ENCODE measurements around the gene STK11IP. TPM values are rescaled to one million over a fixed set of nuclear protein-coding genes. Genes with fewer than 3 reads are reported as not detected.

The STK11IP gene
- total and polyA plus RNA-seq, 2 of the 4 experiments (the other 2 are of a cell fraction): 14.5 to 19.7 TPM

GRCh38 chr2:219598308-219599078, 836 bp downstream of the STK11IP start:
- BruUV-seq (replicated peaks): TSS peak; percentile 65
- Histone ChIP-seq H4K5ac (ENCODE audit: low read depth, low read length) (peak overlapping the region; percentile 96), H2AFZ (replicated peaks; ENCODE audit: low read length, poor library complexity) (peak overlapping the region; percentile 91), H2AK9ac (replicated peaks; ENCODE audit: low read depth, low read length, poor library complexity) (peak overlapping the region; percentile 97), H3K27me3 (ENCODE audit: control insufficient read depth, insufficient read depth, low read length) (no peaks in the 10 kb centered on the region), H3K36me3 (ENCODE audit: control insufficient read depth, insufficient read depth, low read length) (peaks cover 14% of the 10 kb centered on the region), H3K18ac (ENCODE audit: low read depth, low read length) (peak overlapping the region; percentile 64), H4K20me1 (ENCODE audit: insufficient read depth, low read length) (no peaks in the 10 kb centered on the region), H3K9ac (ENCODE audit: low read depth, low read length) (peak overlapping the region; percentile 72), H2BK5ac (ENCODE audit: low read depth, low read length, poor library complexity, severe bottlenecking) (peak overlapping the region; percentile 69), H3K4me2 (ENCODE audit: low read depth, low read length) (peak overlapping the region; percentile 93), H3K4ac (ENCODE audit: low read depth, low read length) (peak overlapping the region; percentile 97), H3K27ac (ENCODE audit: insufficient read depth, low read length) (peak overlapping the region; percentile 58), H3K23ac (ENCODE audit: low read depth, low read length) (peak overlapping the region; percentile 78), H3K9me1 (ENCODE audit: insufficient read depth, low read length) (peaks cover 6% of the 10 kb centered on the region; the same call in 1 of the 2 replicates), H2AK5ac (ENCODE audit: low read depth, low read length) (peak overlapping the region; percentile 81), H2BK15ac (ENCODE audit: low read depth, low read length) (peak overlapping the region; percentile 86; the same call in 2 of the 3 replicates), H3K56ac (ENCODE audit: extremely low read depth, insufficient read depth, low read length) (peak overlapping the region; percentile 88), H3K4me3 (ENCODE audit: insufficient read depth, low read depth, low read length) (peak overlapping the region; percentile 63), H2BK20ac (ENCODE audit: low read depth, low read length) (peak overlapping the region; percentile 48; the same call in 1 of the 2 replicates), H3K9me3 (ENCODE audit: control insufficient read depth, insufficient read depth, low read length) (no peaks in the 10 kb centered on the region), H3K4me1 (ENCODE audit: control insufficient read depth, insufficient read depth, low read length) (peaks cover 2% of the 10 kb centered on the region), H2BK120ac (ENCODE audit: low read depth, low read length) (peak overlapping the region; percentile 84), H4K91ac (ENCODE audit: insufficient read depth, low read depth, low read length) (peak overlapping the region; percentile 91), H4K8ac (ENCODE audit: low read depth in 2 of 2, low read length in 2 of 2) (peak overlapping the region; percentile 99 to 100), H3K14ac (replicated peaks; ENCODE audit: low read depth, low read length) (peak overlapping the region; percentile 96), H3K79me1 (ENCODE audit: low read depth in 1 of 2, low read length in 2 of 2) (peaks cover 9 to 14% of the 10 kb centered on the region in 2 experiments)
- TF ChIP-seq CEBPB (IDR thresholded peaks at IDR 0.05; ENCODE audit: low read depth, low read length) (no peak), POLR2A (IDR thresholded peaks at IDR 0.05; ENCODE audit: low read depth, low read length) (no peak), CHD1 (IDR thresholded peaks at IDR 0.05; ENCODE audit: low read depth, low read length) (no peak), MAFK (IDR thresholded peaks at IDR 0.05; ENCODE audit: low read depth, low read length) (no peak), RCOR1 (IDR thresholded peaks at IDR 0.05; ENCODE audit: insufficient replicate concordance, low read length) (no peak)
- WGBS, 2 experiments (ENCODE audit: extremely low coverage in 2 of 2, insufficient read length in 1 of 2): 80% methylated on average over 1 of the region's 9 CpGs; no CpG with 5 or more reads in 1 of the 2 experiments
- in situ Hi-C loops (cut with MboI; ENCODE audit: low sequenced_read_pairs): no loop called here
- intact Hi-C loops (cut with micrococcal nuclease): loop anchor here (5.0 kb wide), 1 partner anchor 89 kb away; no protein-coding TSS in a partner anchor
- ChIA-PET CTCF (interaction anchor here (2.1 kb wide), 1 partner anchor 38 kb away, joined by 7 read pairs; no protein-coding TSS in a partner anchor), POLR2A (ENCODE audit: unreplicated experiment) (interaction anchor here (0.6 to 0.7 kb wide), 2 partner anchors 22 to 148 kb away, joined by 4 read pairs; no protein-coding TSS in a partner anchor)
- dilution Hi-C loops (cut with HindIII; ENCODE audit: low sequenced_read_pairs, unreplicated experiment): no loop called here
- ATAC-seq (ENCODE audit: low read depth) (no peak), DNase-seq (no peak)

Data from IMR-90 (cell line).